Nephron progenitor cell (in vitro differentiated cells): ENCODE measurements around the gene ADAMTS5.

Experiments
- DNase-seq: peaks from one replicate; pipeline ENCODE4 v3.0.0; 2021
- H3K27ac Mint-ChIP-seq: 2 replicates; pipeline ENCODE4 v1.8.0; 2021; ENCODE audit warnings: mild to moderate bottlenecking, moderate library complexity, mixed read lengths
- H3K27me3 Mint-ChIP-seq: 2 replicates; pipeline ENCODE4 v1.8.0; 2021; ENCODE audit warnings: mild to moderate bottlenecking, low read depth, mixed read lengths; ENCODE audit not compliant: poor library complexity
- H3K36me3 Mint-ChIP-seq: 2 replicates; pipeline ENCODE4 v1.8.0; 2021; ENCODE audit warnings: low read depth, mixed read lengths
- H3K4me1 Mint-ChIP-seq: 2 replicates; pipeline ENCODE4 v1.8.0; 2021; ENCODE audit warnings: mixed read lengths
- H3K4me3 Mint-ChIP-seq: 2 replicates; pipeline ENCODE4 v1.8.0; 2021; ENCODE audit warnings: mild to moderate bottlenecking, moderate library complexity, mixed read lengths
- H3K9me3 Mint-ChIP-seq: 2 replicates; pipeline ENCODE4 v1.8.0; 2021; ENCODE audit warnings: mild to moderate bottlenecking, moderate library complexity, mixed read lengths
- TF ChIP-seq, protein P1 (sequence below): fragments of 200-600 bp; sonication (generic); IDR thresholded peaks from 2 replicates; pipeline ENCODE4 v1.5.0; 2021; ENCODE audit warnings: antibody characterized with exemption

Gene ADAMTS5

GRCh38 chr21:26967062-26967913, at the start of gene ADAMTS5:
TSS of gene ADAMTS5 (minus strand) at chr21:26967088. CDS start at chr21:26966391, 697 bp downstream.
- peaks cover 85% of the 10 kb centered on the region for H3K27me3 Mint-ChIP-seq
- TF ChIP-seq, protein P1, sequence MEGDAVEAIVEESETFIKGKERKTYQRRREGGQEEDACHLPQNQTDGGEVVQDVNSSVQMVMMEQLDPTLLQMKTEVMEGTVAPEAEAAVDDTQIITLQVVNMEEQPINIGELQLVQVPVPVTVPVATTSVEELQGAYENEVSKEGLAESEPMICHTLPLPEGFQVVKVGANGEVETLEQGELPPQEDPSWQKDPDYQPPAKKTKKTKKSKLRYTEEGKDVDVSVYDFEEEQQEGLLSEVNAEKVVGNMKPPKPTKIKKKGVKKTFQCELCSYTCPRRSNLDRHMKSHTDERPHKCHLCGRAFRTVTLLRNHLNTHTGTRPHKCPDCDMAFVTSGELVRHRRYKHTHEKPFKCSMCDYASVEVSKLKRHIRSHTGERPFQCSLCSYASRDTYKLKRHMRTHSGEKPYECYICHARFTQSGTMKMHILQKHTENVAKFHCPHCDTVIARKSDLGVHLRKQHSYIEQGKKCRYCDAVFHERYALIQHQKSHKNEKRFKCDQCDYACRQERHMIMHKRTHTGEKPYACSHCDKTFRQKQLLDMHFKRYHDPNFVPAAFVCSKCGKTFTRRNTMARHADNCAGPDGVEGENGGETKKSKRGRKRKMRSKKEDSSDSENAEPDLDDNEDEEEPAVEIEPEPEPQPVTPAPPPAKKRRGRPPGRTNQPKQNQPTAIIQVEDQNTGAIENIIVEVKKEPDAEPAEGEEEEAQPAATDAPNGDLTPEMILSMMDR, result no peak

GRCh38 chr21:27001526-27001925, 34.6 kb upstream of the ADAMTS5 start:
- no peaks in the 10 kb centered on the region for H3K4me1 Mint-ChIP-seq
- TF ChIP-seq, protein P1, result no peak
- H3K27ac Mint-ChIP-seq, result no peak overlapping the region
- no peak overlapping the region for H3K4me3 Mint-ChIP-seq
- no peaks in the 10 kb centered on the region for H3K36me3 Mint-ChIP-seq
- DNase-seq, result no peak
- H3K27me3 Mint-ChIP-seq, result no peaks in the 10 kb centered on the region
- peaks cover 5% of the 10 kb centered on the region for H3K9me3 Mint-ChIP-seq

More at GRCh38 chr21:26967062-26967913, at the start of gene ADAMTS5:
- DNase-seq, result peak; percentile 64
- Mint-ChIP-seq H3K9me3 (no peaks in the 10 kb centered on the region), H3K4me1 (peaks cover 37% of the 10 kb centered on the region), H3K4me3 (peak within 1 kb of the TSS; percentile 91), H3K27ac (peak within 1 kb of the TSS; percentile 54), H3K36me3 (no peaks in the 10 kb centered on the region)

- Mint-ChIP-seq H3K4me1 (no peaks in the 10 kb centered on the region), H3K4me3 (no peak overlapping the region), H3K9me3 (peaks cover 22% of the 10 kb centered on the region), H3K36me3 (no peaks in the 10 kb centered on the region), H3K27me3 (peaks cover 3% of the 10 kb centered on the region), H3K27ac (no peak overlapping the region)
- no peak for DNase-seq
- TF ChIP-seq, protein P1, result no peak
Measured at GRCh38 chr21:26983576-26983975, 16.7 kb upstream of the ADAMTS5 start.

GRCh38 chr21:26982767-26983166, 15.9 kb upstream of the ADAMTS5 start:
- Mint-ChIP-seq H3K4me3 (no peak overlapping the region), H3K27me3 (peaks cover 3% of the 10 kb centered on the region)
- TF ChIP-seq, protein P1, result no peak

GRCh38 chr21:26977746-26978145, 10.9 kb upstream of the ADAMTS5 start:
- no peak for DNase-seq
- H3K36me3 Mint-ChIP-seq, result no peaks in the 10 kb centered on the region
- no peaks in the 10 kb centered on the region for H3K4me1 Mint-ChIP-seq
- no peak overlapping the region for H3K4me3 Mint-ChIP-seq
- H3K9me3 Mint-ChIP-seq, result peaks cover 17% of the 10 kb centered on the region
- H3K27me3 Mint-ChIP-seq, result no peaks in the 10 kb centered on the region
- no peak overlapping the region for H3K27ac Mint-ChIP-seq
- TF ChIP-seq, protein P1, result no peak

More at GRCh38 chr21:26982767-26983166, 15.9 kb upstream of the ADAMTS5 start:
- no peak for DNase-seq
- Mint-ChIP-seq H3K27ac (no peak overlapping the region), H3K4me1 (no peaks in the 10 kb centered on the region), H3K36me3 (no peaks in the 10 kb centered on the region), H3K9me3 (peaks cover 17% of the 10 kb centered on the region)

DNA sequence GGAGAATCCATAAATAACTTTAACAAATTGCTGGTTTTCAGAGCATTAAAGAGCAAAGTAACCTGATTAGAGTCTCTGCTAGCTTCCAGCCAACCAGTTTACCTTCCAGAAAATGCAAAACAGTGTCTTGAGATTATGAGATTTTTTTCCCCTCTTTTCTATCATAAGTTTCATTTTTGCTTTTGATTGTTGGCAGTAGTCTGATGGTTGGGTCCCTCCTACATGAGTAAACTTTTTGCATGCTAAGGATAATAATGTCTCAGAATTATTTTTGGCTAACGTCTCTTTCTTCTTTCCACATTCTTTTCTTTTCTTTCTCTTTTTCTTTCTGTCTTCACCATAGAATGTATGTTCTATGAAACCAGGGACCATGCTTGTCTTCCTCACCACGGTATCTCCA, 6.3 kb upstream of the ADAMTS5 start:
- Mint-ChIP-seq H3K27me3 (peaks cover 41% of the 10 kb centered on the region), H3K4me3 (no peak overlapping the region), H3K36me3 (no peaks in the 10 kb centered on the region), H3K9me3 (no peaks in the 10 kb centered on the region), H3K4me1 (peaks cover 6% of the 10 kb centered on the region), H3K27ac (no peak overlapping the region)
- TF ChIP-seq, protein P1, result no peak
- DNase-seq, result no peak
